ENCODE measurements around the gene SORD.
A peak's percentile ranks its signal among the peaks of the same experiment; 100 is the strongest.
"Not testable (repeated sequence)": the region's sequence is repeated elsewhere in the genome, so short reads cannot be mapped to it uniquely, and the experiment has no call there.

Gene SORD

GRCh38 chr15:45022871-45023658 is at the start of gene SORD:
Gene SORD (plus strand): TSS chr15:45023195. CDS start chr15:45023284, 89 bp downstream.
- peak; percentile 59 to 62 for DNase-seq (ENCODE audit: low read depth in 2 of 2)

GRCh38 chr15:44976183-44976582 is 46.8 kb upstream of the SORD start:
- not testable (repeated sequence) for DNase-seq (ENCODE audit: low read depth in 2 of 2)

GRCh38 chr15:44977781-44978180 is 45.2 kb upstream of the SORD start:
- not testable (repeated sequence) for DNase-seq (ENCODE audit: low read depth in 2 of 2)

- DNase-seq (ENCODE audit: low read depth in 2 of 2) = not testable (repeated sequence)
Measured at GRCh38 chr15:44979617-44980339, 43.2 kb upstream of the SORD start.

GRCh38 chr15:44984144-44984543 is 38.9 kb upstream of the SORD start:
- not testable (repeated sequence) for DNase-seq (ENCODE audit: low read depth in 2 of 2)

- DNase-seq (ENCODE audit: low read depth in 2 of 2) = not testable (repeated sequence)
Measured at GRCh38 chr15:44986346-44987055, 36.5 kb upstream of the SORD start.

- not testable (repeated sequence) for DNase-seq (ENCODE audit: low read depth in 2 of 2)
Measured at GRCh38 chr15:44987711-44988110, 35.3 kb upstream of the SORD start.

- DNase-seq (ENCODE audit: low read depth in 2 of 2) = not testable (repeated sequence)
Measured at GRCh38 chr15:44988184-44988869, 34.7 kb upstream of the SORD start.

GRCh38 chr15:44988870-44989219 is 34.1 kb upstream of the SORD start:
- not testable (repeated sequence) for DNase-seq (ENCODE audit: low read depth in 2 of 2)

GRCh38 chr15:44997632-44998031 is 25.4 kb upstream of the SORD start:
- not testable (repeated sequence) for DNase-seq (ENCODE audit: low read depth in 2 of 2)

GRCh38 chr15:44999105-44999504 is 23.9 kb upstream of the SORD start:
- DNase-seq (ENCODE audit: low read depth in 2 of 2) = no peak

- not testable (repeated sequence) for DNase-seq (ENCODE audit: low read depth in 2 of 2)
Measured at GRCh38 chr15:45001180-45001579, 21.8 kb upstream of the SORD start.

GRCh38 chr15:45003731-45004410 is 19.1 kb upstream of the SORD start:
- not testable (repeated sequence) for DNase-seq (ENCODE audit: low read depth in 2 of 2)

- DNase-seq (ENCODE audit: low read depth in 2 of 2) = not testable (repeated sequence)
Measured at GRCh38 chr15:45004590-45005175, 18.3 kb upstream of the SORD start.

- DNase-seq (ENCODE audit: low read depth in 2 of 2) = no peak
Measured at GRCh38 chr15:45009046-45009445, 13.9 kb upstream of the SORD start.

GRCh38 chr15:45015114-45015513 is 7.9 kb upstream of the SORD start:
- DNase-seq (ENCODE audit: low read depth in 2 of 2) = not testable (repeated sequence)

- DNase-seq (ENCODE audit: low read depth in 2 of 2) = not testable (repeated sequence)
Measured at GRCh38 chr15:45020222-45020900, 2.6 kb upstream of the SORD start.

GRCh38 chr15:45020901-45021259 is 2.1 kb upstream of the SORD start:
- DNase-seq (ENCODE audit: low read depth in 2 of 2) = not testable (repeated sequence)

GRCh38 chr15:45021348-45021747 is 1.6 kb upstream of the SORD start:
- no peak for DNase-seq (ENCODE audit: low read depth in 2 of 2)

- DNase-seq (ENCODE audit: low read depth in 2 of 2) = no peak
Measured at GRCh38 chr15:45023659-45024225, 747 bp downstream of the SORD start.

Data from fibroblast of skin of left quadriceps (primary cell).